Measurements from ENCODE around the gene MRPL21.
"Not testable (repeated sequence)": the region's sequence is repeated elsewhere in the genome, so short reads cannot be mapped to it uniquely, and the experiment has no call there.

The MRPL21 gene

DNA sequence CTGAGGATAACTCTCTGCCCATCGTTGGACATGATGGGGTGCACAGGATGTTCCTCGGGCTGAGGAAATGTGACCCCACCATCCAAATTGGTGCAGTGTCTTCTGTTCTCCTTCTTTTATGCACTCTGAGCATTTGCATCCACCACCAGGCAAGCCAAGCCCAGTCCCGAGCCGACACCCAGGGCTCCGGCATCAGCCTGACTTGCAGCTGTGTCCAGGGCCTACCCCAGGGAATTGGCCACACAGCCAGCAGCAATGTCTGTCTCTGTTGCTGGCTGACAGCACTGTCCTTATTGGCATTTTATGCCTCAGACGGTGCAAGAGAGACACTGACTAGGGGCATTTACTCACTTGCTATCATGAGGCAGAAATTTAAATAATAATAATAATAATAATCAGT, 36.6 kb downstream of the MRPL21 start:
- no peak for DNase-seq (ENCODE audit: low read depth in 2 of 2)

- DNase-seq (ENCODE audit: low read depth in 2 of 2), result no peak
These were observed 38.4 kb downstream of the MRPL21 start for GRCh38 chr11:68865241-68865640.

GRCh38 chr11:68863553-68864265, 39.9 kb downstream of the MRPL21 start:
- DNase-seq (ENCODE audit: low read depth in 2 of 2), result no peak

DNA sequence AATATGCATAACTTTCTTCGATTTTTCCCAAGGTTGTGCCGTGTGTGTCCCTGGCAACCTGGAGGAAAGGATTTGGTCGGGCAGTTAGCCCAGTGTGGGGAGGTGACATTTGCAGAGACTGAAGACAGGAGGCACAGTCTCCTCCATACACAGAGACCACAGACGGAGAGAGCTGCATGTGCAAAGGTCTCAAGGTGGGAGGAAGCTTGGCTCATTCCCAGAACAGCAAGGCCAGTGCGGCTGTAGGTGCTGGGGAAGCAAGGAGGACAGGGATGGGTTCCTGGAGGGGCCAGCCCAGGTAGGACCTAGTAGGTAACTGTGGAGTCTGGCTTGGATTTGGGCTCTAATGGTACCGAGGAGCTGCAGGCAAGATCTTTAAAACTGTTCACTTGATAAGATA, 41.2 kb downstream of the MRPL21 start:
- DNase-seq (ENCODE audit: low read depth in 2 of 2), result no peak

DNA sequence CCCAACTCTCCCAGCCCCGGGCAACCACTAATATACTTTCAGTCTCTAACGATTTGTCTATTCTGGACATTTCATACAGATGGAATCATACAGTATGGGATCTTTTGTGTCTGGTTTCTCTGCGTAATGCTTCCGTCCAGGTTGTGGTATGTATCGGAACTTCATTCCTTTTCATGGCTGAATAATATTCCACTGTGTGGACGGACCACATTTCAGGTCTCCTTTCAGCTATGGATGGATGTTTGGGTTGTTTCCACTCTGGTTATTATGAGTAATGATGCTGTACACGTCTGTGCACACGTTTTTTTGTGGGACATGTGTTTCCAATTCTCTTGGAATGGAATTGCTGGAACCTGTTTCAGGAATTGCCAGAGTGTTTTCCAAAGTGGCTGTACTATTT, 44.5 kb downstream of the MRPL21 start:
- DNase-seq (ENCODE audit: low read depth in 2 of 2), result no peak

DNA sequence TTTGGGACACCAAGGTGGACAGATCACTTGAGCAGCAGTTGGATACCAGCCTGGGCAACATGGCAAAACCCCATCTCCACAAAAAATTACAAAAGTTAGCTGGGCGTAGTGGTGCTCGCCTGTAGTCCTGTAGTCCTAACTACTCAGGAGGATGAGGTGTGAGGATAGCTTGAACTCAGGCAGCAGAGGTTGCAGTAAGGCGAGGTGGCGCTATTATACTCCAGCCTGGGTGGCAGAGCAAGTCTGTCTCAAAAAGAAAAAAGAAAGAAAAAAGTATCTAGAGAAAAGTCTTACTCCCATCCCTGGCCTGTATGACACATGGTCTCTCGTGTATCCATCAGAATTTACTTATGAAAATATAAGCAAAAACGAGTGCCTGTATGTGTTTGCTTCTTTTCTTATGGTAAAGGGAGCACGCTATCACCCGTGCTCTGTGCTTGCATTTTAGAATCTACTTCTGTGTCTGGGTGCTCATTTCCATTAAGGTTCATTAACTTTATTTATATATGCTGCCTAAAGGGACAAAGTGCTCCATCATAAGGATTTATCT, 46.5 kb downstream of the MRPL21 start:
- no peak for DNase-seq (ENCODE audit: low read depth in 2 of 2)

DNA sequence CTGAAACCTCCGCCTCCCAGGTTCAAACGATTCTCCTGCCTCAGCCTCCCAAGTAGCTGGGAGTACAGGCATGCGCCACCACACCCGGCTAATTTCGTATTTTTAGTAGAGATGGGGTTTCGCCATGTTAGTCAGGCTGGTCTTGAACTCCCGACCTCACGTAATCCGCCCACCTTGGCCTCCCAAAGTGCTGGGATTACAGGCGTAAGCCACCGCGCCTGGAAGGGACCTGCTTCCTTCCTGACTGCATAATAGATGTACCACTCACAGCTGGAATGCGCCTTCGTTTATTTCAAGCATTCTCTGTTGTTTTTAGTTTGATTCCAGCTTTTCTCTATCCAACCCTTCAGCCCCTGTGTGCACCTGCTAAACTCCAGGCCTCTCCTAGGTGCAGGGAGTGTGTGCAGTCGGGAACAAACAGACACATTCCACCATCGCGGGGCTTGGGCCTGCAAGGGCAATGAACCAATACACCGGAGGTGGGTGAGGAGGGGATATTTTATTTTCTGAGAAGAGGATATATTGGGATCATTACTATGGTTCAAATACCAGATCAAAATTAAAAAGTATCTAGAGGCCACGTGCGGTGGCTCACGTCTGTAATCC, 47.1 kb downstream of the MRPL21 start:
- not testable (repeated sequence) for DNase-seq (ENCODE audit: low read depth in 2 of 2)

GRCh38 chr11:68855205-68855981, 48.2 kb downstream of the MRPL21 start:
- no peak for DNase-seq (ENCODE audit: low read depth in 2 of 2)

- DNase-seq (ENCODE audit: low read depth in 2 of 2), result no peak
These were observed 49.2 kb downstream of the MRPL21 start for GRCh38 chr11:68854273-68854958.

GRCh38 chr11:68852628-68853027, 51.0 kb downstream of the MRPL21 start:
- DNase-seq (ENCODE audit: low read depth in 2 of 2), result no peak

- DNase-seq (ENCODE audit: low read depth in 2 of 2), result no peak
These were observed 55.2 kb downstream of the MRPL21 start for GRCh38 chr11:68848429-68848828.

DNA sequence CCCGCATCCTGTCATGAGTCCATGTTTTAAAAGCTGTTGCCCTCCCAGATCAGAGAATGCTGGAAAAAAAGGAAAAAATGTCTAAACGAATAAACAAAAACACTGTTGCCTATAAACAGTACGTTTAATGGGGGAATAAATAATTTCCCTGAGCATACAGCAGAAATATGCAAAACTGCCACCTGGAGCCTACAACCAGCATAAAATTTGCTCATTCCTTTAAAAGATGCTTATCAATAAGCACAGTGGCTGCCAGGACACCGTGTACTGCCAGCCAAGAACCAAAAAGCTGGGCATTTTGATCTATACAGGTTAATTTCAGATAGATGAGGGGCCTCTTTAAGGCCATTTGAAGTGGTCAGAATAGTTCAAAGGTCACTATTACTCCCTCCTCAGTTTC, 56.2 kb downstream of the MRPL21 start:
- no peak for DNase-seq (ENCODE audit: low read depth in 2 of 2)

DNA sequence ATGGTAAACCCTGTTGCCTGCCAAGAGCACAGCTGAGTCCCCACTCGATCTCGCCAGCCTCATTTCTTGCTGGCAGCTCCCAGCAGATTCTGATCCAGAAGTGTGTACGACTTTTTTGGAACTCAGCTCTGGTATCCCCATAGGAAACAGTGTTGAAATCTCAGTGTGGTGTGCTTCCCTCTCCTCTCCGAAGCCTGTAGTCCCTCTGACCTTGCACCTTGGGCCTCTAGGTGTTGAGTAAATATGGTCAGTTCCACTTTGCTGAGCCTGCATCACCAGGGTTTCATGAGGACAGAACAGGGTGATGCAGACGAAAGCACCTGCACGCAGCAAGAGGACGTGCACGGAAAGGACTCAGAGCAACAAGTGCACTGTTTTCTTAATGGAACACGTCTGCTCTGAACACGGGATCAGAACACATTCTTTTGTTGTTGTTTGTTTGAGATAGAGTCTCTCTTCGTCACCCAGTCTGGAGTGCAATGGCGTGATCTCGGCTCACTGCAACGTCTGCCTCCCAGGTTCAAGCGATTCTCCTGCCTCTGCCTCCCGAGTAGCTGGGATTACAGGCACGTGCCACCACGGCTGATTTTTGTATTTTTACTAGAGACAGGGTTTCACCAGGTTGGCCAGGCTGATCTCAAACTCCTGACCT, 58.2 kb downstream of the MRPL21 start:
- no peak for DNase-seq (ENCODE audit: low read depth in 2 of 2)

DNA sequence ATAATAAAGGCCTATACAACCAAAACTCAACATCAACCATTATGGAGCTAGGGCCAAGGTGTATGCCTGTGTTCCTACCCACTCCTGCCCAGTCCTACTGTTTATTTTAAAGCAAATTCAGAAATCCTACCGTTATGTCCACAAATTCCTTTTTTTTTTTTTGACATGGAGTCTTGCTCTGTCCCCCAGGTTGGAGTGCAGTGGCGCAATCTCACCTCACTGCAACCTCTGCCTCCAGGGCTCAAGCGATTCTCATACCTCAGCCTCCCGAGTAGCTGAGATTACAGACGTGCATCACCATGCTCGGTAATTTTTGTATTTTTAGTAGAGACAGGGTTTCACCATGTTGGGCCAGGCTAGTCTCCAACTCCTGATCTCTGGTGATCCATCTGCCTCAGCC, 58.8 kb downstream of the MRPL21 start:
- no peak for DNase-seq (ENCODE audit: low read depth in 2 of 2)

DNA sequence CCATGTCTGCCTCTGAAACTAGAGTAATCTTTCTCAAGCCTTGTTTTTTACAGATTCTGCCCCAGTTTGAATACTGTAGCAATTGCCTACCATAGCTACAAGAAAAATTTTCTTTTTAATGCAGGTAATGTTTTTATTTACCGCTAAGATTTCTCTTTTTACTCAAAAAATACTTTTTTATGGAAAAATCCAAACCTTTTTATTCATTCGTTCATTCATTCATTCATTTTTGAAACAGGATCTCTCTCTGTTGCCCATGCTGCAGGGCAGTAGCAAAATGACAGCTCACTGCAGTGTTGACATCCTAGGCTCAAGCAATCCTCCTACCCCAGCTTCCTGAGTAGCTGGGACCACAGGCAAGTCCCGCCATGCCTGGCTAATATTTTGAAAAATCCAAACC, 59.3 kb downstream of the MRPL21 start:
- no peak for DNase-seq (ENCODE audit: low read depth in 2 of 2)

GRCh38 chr11:68843703-68844312, 59.8 kb downstream of the MRPL21 start:
- peak; percentile 46 to 51 for DNase-seq (ENCODE audit: low read depth in 2 of 2)

DNA sequence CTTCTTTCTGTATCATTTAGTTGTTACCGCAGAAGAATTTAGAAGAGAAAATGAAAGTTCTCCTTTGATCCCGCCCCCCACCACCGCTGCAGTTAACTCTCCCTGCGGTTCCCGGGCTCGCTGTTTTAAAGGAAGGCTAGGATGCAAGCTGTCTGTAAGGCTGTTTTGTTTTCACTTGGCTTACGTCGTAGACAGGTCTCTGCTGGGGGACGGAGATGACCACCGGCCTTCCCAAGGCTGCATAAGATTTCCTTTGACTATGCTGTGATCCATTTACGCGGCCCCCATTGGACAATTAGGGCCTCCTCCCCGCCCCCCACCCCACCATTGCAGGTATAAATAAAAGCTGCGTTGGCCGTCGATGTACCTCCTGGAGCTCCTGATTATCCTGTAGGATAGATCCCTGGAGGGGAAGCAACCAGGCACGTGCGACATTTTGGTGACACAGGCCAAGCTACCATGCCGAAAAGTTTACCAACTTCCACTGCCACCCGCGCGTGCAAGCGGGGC, 60.5 kb downstream of the MRPL21 start:
- DNase-seq (ENCODE audit: low read depth in 2 of 2), result no peak

DNA sequence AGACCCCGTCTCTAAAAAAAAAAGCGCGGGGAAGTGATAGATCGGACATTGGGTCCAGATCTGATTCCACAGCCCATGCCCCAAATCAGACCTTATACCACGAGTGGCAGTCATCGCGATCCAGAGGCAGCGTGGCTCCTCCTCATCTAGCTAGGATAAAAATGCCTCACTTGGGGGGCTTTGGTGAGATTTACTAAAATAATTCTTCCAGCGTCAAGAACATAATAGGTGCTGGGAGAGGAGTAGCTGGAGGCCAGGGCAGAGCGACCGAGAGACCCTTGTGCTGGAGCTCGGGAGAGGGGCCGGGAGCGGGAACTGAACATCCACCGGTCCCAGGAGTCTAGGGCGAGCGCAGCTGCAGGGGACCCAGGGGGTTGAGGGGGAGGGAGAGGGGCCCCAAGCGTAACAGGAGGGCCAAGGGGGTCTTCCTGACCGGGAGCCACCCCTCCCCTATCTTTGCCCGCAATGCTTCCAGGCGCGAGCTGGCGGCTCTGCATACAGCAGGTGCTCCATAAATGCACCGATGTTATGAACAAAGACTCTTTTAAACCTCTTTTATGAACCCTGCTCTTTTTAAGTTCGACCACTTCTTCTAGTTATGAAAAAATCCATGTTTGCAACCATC, 61.1 kb downstream of the MRPL21 start:
- DNase-seq (ENCODE audit: low read depth in 2 of 2), result no peak

GRCh38 chr11:68841718-68842426, 61.8 kb downstream of the MRPL21 start, which contains the start of gene CPT1A:
CPT1A (minus strand) TSS chr11:68841916; CDS start chr11:68815474, 26,442 bp downstream.
- peak; percentile 28 to 46 for DNase-seq (ENCODE audit: low read depth in 2 of 2)

Measured in stimulated activated CD8-positive, alpha-beta memory T cell treated with anti-CD3 and anti-CD28 coated beads, Interleukin-7, amount 100 ng/mL, for 1 hour (primary cell).